Iris pigment epithelial cell (primary cell): ENCODE results near the gene RAI14.
A peak's percentile ranks its signal among the peaks of the same experiment; 100 is the strongest.
"Not testable (repeated sequence)": the region's sequence is repeated elsewhere in the genome, so short reads cannot be mapped to it uniquely, and the experiment has no call there.

Experiments used
- DNase-seq: peaks from one replicate; pipeline ENCODE4 v3.0.0-alpha.2; 2011; ENCODE audit warnings: low read depth

The RAI14 gene

GRCh38 chr5:34770486-34770885 is 114.4 kb downstream of the RAI14 start:
- DNase-seq = no peak

- no peak for DNase-seq
These were observed 114.9 kb downstream of the RAI14 start for GRCh38 chr5:34771076-34771475.

DNA sequence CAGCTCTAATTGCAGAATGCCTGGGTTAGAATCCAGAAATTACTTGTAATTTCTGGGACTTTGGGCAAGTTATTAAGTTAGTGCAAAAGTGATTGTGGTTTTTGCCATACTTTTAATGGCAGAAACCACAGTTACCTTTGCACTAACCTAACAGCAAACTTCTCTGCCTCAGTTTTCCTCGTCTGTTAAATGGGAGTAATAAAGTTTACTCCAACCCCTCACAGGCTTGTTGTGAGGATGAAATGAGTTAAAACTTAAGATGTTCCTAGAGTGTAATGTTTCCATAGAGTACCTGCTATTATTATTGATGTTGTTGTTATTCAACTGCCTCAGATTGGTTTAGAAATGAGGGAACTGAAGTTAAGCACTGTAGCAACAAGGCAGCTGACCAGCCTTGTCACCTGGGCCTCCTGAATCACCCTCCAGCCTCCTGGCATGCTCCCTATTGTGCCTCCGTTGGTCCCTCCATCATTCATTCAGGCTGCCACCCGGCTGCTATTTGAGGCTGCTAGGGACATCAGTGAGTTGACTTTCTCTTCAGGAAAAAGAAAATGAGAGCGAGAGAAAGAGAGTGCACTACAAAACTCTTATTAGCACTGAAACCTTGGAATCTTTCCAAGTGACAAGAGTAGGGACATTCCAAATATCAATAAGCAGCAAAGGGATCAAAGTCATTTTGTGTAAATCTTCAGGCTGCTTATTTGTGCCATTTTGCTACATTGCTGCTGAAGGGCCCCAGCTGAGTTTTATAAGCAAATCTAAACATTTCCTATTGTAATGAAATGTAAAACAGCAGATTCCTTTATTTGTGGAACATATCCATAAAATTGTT is 116.4 kb downstream of the RAI14 start:
- no peak for DNase-seq

GRCh38 chr5:34774139-34774538 is 118.0 kb downstream of the RAI14 start:
- DNase-seq = no peak

GRCh38 chr5:34774678-34775077 is 118.5 kb downstream of the RAI14 start:
- not testable (repeated sequence) for DNase-seq

DNA sequence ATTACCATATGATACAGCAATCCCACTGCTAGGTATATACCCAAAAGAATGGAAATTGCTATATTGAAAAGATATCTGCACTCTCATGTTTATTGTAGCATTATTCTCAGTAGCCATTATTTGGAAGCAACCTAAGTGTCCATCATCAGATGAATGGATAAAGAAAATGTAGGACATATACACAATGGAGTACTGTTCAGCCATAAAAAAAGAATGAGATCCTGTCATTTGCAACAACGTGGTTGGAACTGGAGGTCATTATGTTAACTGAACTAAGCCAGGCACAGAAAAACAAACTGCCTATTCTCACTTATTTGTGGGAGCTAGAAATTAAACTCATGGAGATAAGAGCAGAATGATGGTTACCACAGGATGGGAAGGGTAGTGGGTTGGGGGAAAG is 119.8 kb downstream of the RAI14 start:
- no peak for DNase-seq

DNA sequence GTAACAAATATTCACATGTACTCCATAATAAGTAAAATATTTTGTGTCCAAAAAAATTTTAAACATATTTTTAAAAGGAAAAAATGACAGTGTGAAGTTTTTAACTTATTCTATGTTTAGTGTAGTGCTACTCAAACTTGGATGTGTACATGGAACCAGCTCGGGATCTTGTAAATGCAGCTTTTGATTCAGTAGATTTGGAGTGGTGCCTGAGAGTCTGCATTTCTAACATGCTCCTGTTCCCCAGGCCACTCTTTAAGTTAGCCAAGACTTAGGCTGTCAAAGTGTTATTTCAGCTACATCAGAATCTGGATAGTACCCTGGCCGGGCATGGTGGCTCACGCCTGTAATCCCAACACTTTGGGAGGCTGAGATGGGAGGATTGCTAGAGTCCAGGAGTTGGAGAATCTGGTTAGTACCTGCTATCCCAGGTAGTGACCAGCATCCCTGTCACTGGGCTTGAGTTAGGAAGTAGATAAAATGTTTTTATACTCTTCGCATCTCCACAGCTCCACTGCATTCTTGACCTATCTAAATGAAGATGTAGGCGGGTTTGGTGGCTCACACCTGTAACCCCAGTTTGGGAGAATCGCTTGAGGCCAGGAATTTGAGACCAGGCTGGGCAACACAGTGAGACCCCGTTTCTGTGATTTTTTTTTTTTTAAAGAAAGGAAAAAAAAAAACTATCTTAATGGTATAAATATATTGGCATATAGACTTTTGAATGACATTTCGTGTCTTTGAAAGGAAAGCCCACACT is 122.1 kb downstream of the RAI14 start:
- no peak for DNase-seq

DNA sequence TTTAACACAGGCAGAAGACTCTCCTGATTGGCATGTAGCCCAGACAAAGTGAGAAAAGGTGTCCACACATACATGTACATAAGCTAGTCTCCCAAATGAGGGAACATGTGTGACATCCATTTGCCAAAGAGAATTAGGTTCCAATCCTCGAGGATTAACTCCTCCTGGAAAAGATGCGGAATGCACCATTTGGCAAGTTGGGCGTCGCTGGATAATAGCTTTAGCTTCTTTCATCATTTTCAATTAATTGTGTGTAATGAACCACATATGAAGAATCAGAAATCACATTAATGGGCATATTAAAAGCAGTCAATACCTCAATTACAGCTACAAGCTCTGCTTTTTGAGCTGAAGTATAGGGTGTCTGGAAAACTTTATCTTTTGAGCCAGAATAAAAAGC is 127.8 kb downstream of the RAI14 start:
- not testable (repeated sequence) for DNase-seq

DNA sequence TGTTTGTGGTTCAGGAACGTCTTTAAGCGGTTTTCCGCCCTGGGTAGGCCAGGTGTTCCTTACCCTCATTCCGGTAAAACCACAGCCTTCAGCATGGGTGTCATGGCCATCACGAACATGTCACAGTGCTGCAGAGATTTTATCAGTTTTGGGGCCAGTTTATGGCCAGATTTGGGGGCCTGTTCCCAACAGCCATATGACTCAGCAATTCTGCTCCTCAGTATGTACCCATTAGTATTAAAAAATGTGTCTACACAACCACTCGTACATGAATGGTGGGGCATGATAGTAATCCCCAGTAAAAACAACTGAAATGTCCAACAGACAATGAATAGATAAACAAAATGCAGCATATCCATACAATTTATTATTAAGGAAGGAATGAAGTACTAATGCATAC is 130.9 kb downstream of the RAI14 start:
- no peak for DNase-seq

- peak; percentile 55 for DNase-seq
These were observed 132.9 kb downstream of the RAI14 start for GRCh38 chr5:34789021-34789531.

GRCh38 chr5:34789639-34790038 is 133.5 kb downstream of the RAI14 start:
- DNase-seq = no peak

DNA sequence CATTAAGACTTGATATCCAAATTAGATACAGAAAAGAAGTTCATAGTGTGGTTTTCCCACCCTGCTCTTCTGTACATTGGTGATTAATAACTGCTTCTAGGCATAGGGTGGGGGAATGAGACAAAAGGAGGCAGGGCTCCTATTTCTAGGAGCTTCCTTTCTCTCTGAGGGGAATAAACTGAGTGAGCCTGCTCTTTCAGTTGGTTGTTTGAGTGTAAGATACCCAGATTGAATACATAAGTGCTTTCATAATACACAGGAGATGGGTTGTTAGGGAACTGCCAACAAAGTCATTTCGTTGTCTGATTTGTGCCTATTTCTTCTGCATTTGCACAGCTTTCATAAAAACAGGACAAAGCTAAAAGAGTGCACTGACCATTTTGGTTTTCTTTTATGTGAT is 133.9 kb downstream of the RAI14 start:
- DNase-seq = no peak

DNA sequence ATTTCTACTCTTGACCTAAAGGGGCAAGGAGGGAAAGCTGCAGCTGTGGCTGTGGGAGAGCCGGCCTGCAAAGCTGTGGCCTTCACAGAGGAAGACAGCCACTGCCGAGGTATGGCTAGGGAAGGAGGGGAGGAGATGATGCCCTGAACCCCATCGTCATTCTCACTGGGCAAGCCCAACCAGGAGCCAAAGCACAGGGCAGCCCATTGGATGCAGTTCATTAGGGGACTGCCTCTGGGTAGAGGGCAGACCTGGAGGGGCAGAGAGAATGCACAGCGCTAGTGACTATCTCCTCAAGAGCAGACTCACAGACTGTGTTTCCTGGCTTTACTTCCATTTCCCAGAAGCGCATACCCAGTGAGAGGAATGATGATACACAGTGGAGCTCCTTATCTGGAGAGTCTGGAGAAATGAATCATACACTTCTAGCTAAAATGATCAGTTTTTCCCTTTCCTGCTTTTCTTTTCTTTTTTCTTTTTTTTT is 135.7 kb downstream of the RAI14 start:
- DNase-seq = peak; percentile 83

- no peak for DNase-seq
These were observed 146.9 kb downstream of the RAI14 start for GRCh38 chr5:34802834-34803563.

DNA sequence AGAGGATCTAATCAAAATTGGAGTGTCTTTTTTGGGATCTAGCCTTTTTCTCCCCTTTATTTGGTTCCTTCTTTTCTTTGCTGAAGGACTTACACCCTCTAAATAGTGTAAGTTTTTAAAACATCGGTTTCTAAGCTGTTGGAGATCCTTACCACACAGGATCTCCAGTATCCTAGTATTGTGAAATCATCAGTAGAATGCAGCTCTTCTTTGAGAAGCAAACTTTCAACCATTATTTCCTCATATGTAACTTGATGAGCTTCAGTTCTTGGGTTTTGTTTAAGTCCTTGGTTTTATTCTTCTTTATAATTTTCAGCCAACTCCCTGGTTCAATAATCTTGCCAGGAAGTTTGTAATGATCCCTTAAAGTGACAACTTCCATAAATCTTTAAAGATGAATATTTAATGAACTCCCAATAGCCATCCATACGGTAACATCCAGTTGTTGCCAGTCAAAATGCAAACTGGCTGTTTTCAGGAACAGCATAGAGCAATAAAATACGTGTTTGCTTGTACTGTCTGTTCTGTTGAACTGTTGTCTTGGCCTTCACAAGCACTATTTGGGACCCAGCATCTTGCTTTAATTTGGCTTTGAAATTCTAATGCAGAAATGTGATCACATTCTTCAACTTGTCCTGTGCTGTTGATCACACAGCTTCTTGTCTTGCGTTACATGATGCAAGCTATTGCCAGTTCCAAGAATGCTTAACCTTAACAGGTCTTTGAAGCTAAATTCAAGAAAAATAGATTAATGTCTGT is 148.0 kb downstream of the RAI14 start:
- peak; percentile 83 for DNase-seq

DNA sequence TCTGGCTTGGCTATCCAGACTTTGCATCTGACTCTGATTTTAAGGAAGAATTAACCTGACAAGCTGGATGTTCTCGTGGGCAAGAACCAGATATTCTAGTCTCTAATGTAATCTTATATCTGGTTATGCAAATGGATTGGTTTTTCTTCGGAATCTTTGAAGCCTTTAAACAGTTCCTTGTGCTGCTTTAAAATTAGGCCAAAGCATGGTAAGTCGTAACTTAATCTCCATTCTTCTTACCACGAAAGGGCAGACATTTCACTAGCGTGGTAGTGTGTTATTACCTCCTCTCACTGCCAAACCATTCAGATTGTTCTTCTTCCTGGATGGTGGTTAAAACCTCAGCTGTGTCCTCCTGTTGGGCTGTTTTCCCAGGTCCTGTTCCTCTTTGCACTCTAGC is 148.8 kb downstream of the RAI14 start:
- peak; percentile 24 for DNase-seq

DNA sequence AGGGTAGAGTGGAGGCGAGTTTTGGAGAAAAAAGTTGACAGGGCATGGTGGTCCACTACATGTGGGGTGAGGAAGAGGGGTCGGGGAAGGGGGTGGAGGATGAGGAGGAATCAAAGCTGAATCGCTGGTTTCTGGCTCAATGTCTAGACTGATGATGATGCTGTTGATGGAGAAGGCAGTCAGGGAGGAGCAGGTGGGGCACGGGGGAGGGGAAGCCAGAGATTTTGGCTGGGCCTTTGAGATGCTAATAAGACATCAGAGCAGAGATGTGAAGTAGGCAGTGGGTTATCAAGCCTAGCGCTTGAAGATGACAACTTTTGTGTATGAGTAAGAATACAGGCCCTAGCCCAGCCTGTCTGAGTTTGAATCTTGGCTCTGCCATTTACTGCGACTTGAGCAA is 150.4 kb downstream of the RAI14 start:
- no peak for DNase-seq

DNA sequence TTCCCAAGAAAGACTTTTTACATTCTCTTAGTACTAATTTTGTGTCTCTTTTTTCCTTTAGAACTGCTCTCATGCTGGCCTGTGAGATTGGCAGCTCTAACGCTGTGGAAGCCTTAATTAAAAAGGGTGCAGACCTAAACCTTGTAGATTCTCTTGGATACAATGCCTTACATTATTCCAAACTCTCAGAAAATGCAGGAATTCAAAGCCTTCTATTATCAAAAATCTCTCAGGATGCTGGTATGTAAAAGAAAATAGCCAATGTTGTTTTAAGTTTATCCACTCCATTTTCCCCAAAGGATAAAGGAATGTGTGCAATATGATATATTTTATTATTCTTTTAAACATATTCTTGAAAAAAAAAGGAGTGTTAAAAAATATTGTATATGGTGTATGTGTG is 155.6 kb downstream of the RAI14 start:
- DNase-seq = no peak

DNA sequence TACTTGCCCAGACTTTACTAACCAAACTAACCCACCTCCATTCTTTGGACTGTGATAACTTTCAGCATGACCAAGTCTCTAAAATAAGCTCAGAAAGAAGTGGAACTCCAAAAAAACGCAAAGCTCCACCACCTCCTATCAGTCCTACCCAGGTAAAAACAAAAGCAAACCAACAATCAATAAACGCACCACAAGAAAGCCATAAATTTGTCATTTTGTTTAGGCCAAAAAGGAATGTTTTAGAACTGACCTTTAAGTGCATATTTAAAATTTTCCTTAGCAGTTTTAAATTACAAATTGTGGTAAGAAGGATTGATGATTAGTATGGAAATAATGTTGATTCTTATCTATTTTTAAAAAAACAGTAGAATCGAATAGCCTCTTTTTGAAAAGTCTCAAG is 157.4 kb downstream of the RAI14 start:
- DNase-seq = no peak

GRCh38 chr5:34817558-34818351 is 161.6 kb downstream of the RAI14 start:
- DNase-seq = peak; percentile 27

DNA sequence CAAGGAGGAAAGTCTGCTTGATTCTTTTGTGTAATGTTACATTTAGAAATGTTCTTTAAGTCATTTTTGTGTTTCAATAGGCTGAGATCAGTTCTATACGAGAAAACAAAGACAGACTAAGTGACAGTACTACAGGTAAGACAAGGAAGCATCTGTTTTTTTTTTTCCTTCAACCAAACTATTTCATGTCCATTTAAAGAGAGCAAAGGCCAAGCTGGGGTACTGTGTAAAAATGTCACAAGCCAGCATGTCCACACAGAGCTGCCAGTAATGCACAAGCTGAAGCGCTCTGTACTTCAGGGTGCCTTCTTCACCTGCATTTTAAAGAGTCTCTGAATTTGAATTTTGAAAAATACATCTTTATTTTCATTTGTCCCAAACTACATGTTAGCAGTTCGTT is 162.6 kb downstream of the RAI14 start:
- DNase-seq = no peak
